ENCODE measurements around the gene CDH4. TPM values are rescaled to one million over a fixed set of nuclear protein-coding genes. Genes with fewer than 3 reads are reported as not detected.

Gene CDH4
- total RNA-seq, 1 experiment from 2014 or later, result 5.3 TPM

DNA sequence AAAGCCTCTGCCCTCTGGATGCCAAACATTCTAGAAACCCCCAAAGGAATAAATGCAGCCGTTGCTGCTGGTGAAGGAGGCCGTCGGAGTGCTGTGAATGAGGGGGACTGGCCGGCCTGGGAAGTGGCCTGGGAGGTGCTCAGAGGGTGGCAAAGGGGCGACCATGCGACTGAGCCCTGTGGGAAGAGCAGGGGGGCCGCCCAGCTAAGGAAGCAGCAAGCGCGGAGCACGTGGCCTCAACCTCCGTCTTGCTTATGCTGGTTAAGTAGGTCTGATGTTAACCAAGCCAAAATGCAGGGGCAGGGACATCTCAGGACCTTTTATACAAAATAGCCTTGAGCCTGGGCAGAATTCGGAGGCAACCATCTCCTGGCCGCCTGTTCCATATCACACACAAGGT is 432.1 kb downstream of the CDH4 start:
- H3K4me3 Mint-ChIP-seq, result no peak overlapping the region
- no peaks in the 10 kb centered on the region for H3K4me1 Mint-ChIP-seq
- no peak for DNase-seq (ENCODE audit: low spot score)
- ChIA-PET POLR2A (no interaction called here), CTCF (interaction anchor here (1.1 kb wide), 1 partner anchor 212 kb away, joined by 3 read pairs; no protein-coding TSS in a partner anchor)
- no peak for ATAC-seq
- H3K27me3 Mint-ChIP-seq (ENCODE audit: low read depth), result peaks cover 30% of the 10 kb centered on the region
- no peaks in the 10 kb centered on the region; the same call in 1 of the 2 replicates for H3K9me3 Mint-ChIP-seq
- TF ChIP-seq NFYB (CRISPR knock-in tag; conservative IDR thresholded peaks at IDR 0.05; ENCODE audit: low read depth), result no peak
- TF ChIP-seq GRHL2 (CRISPR knock-in tag; IDR thresholded peaks at IDR 0.05; ENCODE audit: insufficient replicate concordance, severe bottlenecking), result no peak
- no peak for TF ChIP-seq OVOL2 (CRISPR knock-in tag; IDR thresholded peaks at IDR 0.05; ENCODE audit: borderline replicate concordance)
- no peak for TF ChIP-seq JAZF1 (CRISPR knock-in tag; IDR thresholded peaks at IDR 0.05)
- no peak for TF ChIP-seq ZNF423 (CRISPR knock-in tag; IDR thresholded peaks at IDR 0.05)
- TF ChIP-seq, protein P1, sequence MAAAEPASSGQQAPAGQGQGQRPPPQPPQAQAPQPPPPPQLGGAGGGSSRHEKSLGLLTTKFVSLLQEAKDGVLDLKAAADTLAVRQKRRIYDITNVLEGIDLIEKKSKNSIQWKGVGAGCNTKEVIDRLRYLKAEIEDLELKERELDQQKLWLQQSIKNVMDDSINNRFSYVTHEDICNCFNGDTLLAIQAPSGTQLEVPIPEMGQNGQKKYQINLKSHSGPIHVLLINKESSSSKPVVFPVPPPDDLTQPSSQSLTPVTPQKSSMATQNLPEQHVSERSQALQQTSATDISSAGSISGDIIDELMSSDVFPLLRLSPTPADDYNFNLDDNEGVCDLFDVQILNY (CRISPR knock-in tag; IDR thresholded peaks at IDR 0.05), result no peak
- TF ChIP-seq, protein P2, sequence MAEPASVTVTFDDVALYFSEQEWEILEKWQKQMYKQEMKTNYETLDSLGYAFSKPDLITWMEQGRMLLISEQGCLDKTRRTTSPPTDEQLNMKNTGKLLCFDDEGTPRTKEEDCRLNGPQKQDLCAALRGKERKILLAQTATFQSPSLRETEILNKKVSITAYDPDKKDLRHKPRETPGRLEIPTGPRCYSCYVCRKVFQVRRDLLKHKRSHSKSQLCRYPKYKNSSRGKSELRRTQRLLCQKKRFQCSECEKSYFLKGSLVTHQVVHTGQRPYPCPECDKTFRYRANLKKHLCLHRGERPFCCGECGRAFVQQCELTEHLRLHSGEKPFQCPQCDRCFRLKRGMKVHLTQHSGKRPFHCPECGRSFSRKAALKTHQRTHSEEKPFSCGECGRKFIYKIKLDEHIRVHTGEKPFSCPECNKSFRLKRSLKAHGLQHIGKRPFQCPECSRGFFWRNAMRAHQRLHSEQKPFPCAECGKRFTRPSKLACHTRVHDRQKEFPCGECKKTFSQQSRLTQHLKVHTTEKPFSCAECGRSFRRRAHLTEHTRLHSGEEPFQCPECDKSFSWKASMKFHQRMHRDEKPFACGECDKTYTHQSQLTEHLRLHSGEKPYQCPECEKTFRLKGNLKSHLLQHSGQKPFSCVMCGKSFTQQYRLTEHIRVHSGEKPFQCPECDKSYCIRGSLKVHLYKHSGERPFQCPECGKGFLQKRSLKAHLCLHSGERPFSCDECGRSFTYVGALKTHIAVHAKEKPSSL (CRISPR knock-in tag; conservative IDR thresholded peaks at IDR 0.05), result no peak
- TF ChIP-seq ESRRA (CRISPR knock-in tag; IDR thresholded peaks at IDR 0.05; ENCODE audit: borderline replicate concordance), result no peak
- TF ChIP-seq ZBTB21 (CRISPR knock-in tag; IDR thresholded peaks at IDR 0.05; ENCODE audit: borderline replicate concordance), result no peak
- TF ChIP-seq, protein P3, sequence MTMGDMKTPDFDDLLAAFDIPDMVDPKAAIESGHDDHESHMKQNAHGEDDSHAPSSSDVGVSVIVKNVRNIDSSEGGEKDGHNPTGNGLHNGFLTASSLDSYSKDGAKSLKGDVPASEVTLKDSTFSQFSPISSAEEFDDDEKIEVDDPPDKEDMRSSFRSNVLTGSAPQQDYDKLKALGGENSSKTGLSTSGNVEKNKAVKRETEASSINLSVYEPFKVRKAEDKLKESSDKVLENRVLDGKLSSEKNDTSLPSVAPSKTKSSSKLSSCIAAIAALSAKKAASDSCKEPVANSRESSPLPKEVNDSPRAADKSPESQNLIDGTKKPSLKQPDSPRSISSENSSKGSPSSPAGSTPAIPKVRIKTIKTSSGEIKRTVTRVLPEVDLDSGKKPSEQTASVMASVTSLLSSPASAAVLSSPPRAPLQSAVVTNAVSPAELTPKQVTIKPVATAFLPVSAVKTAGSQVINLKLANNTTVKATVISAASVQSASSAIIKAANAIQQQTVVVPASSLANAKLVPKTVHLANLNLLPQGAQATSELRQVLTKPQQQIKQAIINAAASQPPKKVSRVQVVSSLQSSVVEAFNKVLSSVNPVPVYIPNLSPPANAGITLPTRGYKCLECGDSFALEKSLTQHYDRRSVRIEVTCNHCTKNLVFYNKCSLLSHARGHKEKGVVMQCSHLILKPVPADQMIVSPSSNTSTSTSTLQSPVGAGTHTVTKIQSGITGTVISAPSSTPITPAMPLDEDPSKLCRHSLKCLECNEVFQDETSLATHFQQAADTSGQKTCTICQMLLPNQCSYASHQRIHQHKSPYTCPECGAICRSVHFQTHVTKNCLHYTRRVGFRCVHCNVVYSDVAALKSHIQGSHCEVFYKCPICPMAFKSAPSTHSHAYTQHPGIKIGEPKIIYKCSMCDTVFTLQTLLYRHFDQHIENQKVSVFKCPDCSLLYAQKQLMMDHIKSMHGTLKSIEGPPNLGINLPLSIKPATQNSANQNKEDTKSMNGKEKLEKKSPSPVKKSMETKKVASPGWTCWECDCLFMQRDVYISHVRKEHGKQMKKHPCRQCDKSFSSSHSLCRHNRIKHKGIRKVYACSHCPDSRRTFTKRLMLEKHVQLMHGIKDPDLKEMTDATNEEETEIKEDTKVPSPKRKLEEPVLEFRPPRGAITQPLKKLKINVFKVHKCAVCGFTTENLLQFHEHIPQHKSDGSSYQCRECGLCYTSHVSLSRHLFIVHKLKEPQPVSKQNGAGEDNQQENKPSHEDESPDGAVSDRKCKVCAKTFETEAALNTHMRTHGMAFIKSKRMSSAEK (CRISPR knock-in tag; IDR thresholded peaks at IDR 0.05; ENCODE audit: borderline replicate concordance), result no peak
- TF ChIP-seq, protein P4, sequence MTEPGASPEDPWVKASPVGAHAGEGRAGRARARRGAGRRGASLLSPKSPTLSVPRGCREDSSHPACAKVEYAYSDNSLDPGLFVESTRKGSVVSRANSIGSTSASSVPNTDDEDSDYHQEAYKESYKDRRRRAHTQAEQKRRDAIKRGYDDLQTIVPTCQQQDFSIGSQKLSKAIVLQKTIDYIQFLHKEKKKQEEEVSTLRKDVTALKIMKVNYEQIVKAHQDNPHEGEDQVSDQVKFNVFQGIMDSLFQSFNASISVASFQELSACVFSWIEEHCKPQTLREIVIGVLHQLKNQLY (CRISPR knock-in tag; IDR thresholded peaks at IDR 0.05), result no peak
- TF ChIP-seq, protein P5, sequence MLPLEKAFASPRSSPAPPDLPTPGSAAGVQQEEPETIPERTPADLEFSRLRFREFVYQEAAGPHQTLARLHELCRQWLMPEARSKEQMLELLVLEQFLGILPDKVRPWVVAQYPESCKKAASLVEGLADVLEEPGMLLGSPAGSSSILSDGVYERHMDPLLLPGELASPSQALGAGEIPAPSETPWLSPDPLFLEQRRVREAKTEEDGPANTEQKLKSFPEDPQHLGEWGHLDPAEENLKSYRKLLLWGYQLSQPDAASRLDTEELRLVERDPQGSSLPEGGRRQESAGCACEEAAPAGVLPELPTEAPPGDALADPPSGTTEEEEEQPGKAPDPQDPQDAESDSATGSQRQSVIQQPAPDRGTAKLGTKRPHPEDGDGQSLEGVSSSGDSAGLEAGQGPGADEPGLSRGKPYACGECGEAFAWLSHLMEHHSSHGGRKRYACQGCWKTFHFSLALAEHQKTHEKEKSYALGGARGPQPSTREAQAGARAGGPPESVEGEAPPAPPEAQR (CRISPR knock-in tag; IDR thresholded peaks at IDR 0.05), result no peak
- TF ChIP-seq NR2C2 (CRISPR knock-in tag; IDR thresholded peaks at IDR 0.05), result no peak
- no peak for TF ChIP-seq IRF2 (CRISPR knock-in tag; IDR thresholded peaks at IDR 0.05; ENCODE audit: borderline replicate concordance, low read depth)
- no peak for TF ChIP-seq RELA (CRISPR knock-in tag; IDR thresholded peaks at IDR 0.05; ENCODE audit: borderline replicate concordance)
- TF ChIP-seq, protein P6, sequence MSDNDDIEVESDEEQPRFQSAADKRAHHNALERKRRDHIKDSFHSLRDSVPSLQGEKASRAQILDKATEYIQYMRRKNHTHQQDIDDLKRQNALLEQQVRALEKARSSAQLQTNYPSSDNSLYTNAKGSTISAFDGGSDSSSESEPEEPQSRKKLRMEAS (CRISPR knock-in tag; IDR thresholded peaks at IDR 0.05), result no peak
- no peak for TF ChIP-seq TEAD1 (CRISPR knock-in tag; IDR thresholded peaks at IDR 0.05)
- TF ChIP-seq, protein P7, sequence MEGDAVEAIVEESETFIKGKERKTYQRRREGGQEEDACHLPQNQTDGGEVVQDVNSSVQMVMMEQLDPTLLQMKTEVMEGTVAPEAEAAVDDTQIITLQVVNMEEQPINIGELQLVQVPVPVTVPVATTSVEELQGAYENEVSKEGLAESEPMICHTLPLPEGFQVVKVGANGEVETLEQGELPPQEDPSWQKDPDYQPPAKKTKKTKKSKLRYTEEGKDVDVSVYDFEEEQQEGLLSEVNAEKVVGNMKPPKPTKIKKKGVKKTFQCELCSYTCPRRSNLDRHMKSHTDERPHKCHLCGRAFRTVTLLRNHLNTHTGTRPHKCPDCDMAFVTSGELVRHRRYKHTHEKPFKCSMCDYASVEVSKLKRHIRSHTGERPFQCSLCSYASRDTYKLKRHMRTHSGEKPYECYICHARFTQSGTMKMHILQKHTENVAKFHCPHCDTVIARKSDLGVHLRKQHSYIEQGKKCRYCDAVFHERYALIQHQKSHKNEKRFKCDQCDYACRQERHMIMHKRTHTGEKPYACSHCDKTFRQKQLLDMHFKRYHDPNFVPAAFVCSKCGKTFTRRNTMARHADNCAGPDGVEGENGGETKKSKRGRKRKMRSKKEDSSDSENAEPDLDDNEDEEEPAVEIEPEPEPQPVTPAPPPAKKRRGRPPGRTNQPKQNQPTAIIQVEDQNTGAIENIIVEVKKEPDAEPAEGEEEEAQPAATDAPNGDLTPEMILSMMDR (IDR thresholded peaks at IDR 0.05), result no peak
- no peak overlapping the region for H3K27ac Mint-ChIP-seq
- no peaks in the 10 kb centered on the region for H3K36me3 Mint-ChIP-seq
